Measurements from ENCODE around the gene OR4D10.
A peak's percentile ranks its signal among the peaks of the same experiment; 100 is the strongest.
"Not testable (repeated sequence)": the region's sequence is repeated elsewhere in the genome, so short reads cannot be mapped to it uniquely, and the experiment has no call there.

Gene OR4D10

DNA sequence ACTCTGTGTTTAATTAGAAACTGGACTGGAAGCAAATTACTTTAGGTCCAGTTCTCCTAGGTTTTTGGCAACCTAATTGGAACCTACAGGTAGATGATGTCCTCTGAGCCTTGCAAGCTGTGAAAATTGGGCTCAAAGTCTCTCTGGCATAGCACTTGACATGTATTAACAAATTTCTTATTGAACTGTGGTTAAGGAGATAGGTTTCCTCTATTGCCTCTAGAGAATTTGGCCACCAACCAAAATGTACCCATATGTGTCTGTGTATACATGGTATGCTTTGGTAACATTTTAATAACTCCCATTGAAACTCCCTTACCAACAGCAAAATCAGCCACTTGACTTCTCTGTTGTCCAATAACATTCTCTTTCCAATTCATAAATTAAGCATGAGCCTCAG is at the start of gene OR4D10:
OR4D10 (plus strand) TSS at position 301 of the 400 bp plus-strand sequence. CDS start 4,115 bp downstream, outside the sequence.
- DNase-seq = no peak

DNA sequence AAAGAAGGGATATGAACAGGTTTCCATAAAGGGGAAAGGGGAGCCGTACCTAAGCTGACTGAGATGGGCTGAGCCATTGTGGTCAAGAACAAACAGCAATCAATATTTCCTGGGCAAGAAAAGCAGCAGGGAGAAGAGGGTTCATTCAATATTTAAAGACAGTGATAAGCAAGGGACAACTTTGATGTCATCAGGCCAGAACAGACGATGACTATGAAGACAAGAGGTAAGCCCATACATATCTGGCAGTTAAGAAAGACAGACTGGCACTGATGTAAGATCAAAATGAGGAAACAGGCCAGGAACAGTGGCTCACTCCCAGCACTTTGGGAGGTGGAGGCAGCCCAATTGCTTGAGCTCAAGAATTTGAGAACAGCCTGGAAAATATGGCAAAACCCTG is 49.3 kb upstream of the OR4D10 start:
- no peak for DNase-seq

DNA sequence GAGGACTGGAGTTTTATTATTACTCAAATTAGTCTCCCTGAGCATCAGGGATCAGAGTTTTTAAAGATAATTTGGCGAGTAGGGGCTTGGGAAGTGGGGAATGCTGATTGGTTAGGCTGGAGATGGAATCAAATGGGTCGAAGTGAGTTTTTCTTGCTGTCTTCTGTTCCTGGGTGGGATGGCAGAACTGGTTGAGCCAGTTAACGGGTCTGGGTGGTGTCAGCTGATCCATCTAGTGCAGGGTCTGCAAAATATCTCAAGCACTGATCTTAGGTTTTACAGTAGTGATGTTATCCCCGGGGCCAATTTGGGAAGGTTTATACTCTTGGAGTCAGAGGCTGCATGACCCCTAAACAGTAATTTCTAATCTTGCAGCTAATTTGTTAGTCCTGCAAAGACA is 48.0 kb upstream of the OR4D10 start:
- DNase-seq = no peak

DNA sequence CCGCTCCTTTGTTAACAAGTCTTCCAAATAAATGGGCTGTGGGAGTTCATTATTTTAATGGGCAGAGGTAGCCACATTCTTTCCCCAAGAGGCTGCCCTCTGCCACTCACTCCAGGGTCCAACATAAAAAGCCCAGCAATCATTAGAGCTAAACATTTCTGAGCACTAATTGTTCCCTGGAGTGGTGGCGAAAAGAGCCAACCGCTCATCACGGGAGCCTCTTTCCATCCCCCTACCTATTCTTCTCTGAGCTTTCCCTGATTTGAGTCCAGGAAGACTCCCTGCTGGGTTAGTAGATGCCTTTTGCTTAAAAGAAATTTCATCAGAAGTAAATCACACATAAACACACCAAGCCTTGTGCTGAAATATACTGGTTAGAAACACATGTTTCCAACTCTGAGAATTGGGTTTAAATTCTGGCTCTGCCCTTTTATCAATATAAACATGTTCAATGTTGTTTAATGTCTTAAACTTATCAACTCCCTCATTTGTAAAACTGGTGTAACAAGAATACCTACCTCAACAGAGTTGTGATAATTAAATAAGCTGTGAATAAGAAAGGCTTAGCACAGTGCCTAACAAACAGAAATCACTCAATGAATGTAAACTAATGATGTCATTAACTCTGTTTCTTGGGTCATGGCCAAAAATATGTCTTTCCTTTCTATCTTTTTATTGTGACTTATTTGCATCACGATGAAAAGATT is 46.6 kb upstream of the OR4D10 start, which contains the start of gene OR5A2:
OR5A2 (minus strand) TSS at position 53 of the 707 bp plus-strand sequence. CDS start 3,460 bp downstream, outside the sequence.
- DNase-seq = no peak

DNA sequence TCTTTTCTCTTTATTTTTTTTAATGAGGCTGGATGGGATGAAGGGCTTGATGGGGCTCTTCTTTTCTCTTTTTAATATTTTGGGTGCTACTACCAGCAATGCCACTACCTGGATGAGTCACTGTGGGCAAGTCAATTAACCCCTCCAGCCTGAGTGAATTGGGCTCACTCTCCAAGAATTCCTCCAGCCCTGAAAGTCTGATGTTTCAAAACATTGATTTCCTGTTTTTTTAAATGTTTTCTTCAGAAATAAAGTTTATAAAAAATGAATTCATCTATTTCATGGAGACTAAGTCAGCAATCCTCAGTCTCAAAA is 46.1 kb upstream of the OR4D10 start:
- no peak for DNase-seq

DNA sequence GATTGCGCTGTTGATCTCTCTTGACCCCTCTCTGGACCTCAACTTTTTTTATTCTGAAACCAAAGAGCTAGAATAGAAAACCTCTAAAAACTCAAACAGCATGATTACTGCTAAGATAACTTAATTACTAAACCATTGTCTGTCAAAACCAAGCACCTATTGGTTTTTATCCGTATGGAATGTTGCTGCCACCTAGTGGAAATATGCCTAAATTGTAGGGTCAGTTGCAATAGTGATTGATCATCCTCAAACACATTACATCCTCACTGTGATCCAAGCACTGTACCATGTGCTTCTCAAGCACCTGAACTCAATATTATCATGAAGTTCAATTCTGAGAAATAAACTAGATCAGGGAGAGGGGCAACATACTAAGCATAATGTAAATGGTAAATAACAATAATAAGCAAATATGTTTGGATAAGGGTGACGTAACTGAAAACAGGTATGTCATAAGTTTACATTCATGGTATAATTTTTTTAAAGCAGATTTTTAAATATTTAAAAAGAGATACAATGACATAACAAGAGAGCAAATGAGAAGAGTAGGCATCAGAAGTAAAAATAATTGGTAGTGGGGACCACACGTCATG is 43.1 kb upstream of the OR4D10 start:
- peak in 2 of 6 experiments; percentile 54 for DNase-seq

DNA sequence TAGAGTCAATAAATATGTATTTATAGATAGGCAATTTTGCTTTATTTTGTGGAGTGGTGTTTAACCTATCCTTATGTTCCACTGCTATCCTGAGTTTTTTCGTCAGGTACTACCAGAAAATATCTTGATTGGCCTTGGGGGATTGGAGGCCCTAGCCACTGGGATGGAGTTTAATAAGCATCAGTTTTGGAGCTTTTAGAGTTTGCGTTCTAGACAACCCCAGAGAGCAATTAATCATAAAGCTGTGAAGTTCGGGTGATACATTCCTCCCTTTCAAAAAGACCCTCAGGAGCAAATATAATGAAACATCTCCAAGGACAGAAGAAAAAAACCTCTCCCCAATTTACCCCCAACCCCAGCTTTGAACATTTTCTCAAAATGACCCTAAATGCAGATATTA is 36.9 kb upstream of the OR4D10 start, which contains the start of gene OR5A1:
OR5A1 (plus strand) TSS at position 301 of the 400 bp plus-strand sequence. CDS start 6,700 bp downstream, outside the sequence.
- no peak for DNase-seq

DNA sequence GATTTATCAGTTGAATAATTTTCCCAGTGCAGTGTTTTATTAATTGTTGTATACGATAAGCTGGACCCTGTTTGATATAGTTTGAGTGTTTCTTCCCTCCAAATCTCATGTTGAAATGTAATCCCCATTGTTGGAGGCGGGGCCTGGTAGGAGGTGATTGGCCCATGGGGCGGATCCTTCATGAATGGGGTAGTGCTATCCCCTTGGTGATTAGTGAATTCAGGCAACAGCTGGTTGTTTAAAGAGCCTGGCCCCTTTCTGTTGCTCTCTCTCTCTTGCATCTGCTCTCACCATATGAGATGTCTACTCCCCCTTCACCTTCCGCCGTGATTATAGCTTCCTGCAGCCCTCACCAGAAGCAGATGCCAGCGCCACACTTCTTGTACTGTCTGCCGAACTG is 35.3 kb upstream of the OR4D10 start:
- DNase-seq = no peak

DNA sequence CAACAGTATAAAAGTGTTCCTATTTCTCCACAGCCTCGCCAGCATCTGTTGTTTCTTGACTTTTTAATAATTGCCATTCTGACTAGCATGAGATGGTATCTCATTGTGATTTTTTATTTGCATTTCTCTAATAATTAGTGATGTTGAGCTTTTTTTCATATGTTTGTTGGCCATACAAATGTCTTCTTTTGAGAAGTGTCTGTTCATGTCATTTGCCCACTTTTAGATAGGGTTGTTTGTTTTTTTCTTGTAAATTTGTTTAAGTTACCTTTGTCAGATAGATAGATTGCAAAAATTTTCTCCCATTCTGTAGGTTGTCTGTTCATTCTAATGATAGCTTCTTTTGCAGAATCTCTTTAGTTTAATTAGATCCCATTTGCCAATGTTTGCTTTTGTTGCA is 27.5 kb upstream of the OR4D10 start:
- not testable (repeated sequence) for DNase-seq

DNA sequence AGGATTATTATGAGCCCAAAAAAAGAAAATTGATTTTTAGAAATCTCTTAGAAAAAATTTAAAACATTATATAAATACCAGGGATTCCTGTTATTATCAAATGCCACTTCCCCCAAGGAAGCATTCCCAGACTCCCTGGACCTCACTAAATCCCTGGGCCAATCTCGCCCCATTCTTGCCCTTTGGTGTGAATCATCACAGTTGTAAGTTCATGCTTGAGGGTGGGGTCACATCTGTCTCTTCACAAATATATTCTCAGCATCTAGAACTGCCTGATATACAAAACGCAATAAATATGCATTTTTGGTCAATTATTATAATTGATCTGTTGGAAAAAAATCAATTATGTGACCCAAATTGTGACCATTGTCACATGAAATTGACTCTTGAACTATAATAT is 24.6 kb upstream of the OR4D10 start:
- DNase-seq = no peak

DNA sequence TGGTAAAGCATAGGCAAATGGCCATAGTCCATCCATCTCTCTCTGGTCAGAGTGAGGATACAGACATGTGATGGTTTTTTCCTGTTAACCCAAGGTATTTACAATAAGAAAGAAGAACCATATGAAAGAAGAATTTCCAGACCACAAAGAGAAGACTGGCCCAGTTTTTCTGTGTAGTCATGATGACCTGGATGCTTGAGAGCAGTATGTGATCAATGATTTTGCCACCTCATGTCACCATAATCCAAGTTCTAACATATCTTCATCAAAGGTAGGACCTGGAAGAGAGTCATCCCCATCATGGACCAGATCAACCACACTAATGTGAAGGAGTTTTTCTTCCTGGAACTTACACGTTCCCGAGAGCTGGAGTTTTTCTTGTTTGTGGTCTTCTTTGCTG is 16.5 kb upstream of the OR4D10 start, which contains the start of gene OR4D6:
OR4D6 (plus strand) TSS at position 301 of the 400 bp plus-strand sequence; CDS start at position 301, 0 bp downstream.
- no peak for DNase-seq

DNA sequence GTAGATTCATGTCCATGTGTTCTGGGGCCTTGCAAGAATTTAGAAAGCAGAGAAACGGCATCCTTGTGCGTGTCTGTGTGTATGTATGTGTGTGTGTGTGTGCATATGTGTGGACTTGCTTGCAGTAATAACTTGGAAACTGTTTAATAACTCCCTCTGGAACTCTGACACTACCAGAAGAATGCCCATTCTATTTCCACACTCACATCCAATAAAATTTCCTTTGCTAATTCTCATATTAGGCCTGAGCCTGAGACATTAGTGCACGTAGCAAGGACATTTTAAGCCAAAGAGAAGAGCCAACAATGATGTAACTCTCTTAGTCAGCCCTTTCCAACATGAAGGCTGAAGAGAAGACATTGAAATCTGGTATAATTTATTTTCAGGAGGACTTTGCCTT is 13.2 kb upstream of the OR4D10 start:
- no peak for DNase-seq

DNA sequence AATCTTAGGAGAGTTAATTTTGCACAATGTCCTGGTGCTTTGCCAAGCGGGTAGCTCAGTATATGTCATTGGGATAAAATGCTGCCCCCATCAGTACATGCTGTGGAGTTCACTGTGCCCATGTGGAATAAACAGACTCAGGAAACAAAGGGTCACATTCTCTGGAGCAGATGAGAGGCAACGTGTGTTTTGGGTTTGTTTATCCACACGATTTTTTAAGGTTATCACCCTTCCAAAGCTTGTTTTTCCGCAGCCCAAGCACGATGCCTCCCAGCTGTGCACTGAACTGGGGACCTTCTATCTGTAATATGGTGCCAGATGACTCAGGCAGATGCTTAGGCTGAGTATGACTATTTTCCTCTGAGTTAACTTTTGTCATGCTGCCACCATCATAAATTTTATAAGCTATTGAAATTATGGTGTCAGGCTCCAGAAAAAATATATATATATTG is 9.9 kb upstream of the OR4D10 start:
- no peak for DNase-seq

DNA sequence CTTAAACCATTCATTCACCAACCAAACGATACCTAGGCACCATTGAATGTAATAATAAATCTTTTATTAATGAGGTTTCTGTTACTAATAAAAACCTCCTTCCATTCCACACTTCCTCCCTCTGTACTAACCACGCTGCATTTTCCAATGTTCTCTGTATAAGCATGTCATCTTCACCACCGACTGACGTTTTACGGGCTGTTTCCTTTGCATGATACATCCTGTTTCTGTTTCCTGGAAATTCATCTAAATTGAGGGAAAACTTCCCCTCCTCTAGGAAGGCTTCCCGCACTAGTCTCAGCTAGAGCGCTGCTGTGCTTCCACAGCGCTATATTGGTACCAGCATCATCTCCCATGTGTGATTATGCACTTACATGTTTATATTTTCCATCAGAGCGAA is 2.1 kb downstream of the OR4D10 start:
- no peak for DNase-seq

DNA sequence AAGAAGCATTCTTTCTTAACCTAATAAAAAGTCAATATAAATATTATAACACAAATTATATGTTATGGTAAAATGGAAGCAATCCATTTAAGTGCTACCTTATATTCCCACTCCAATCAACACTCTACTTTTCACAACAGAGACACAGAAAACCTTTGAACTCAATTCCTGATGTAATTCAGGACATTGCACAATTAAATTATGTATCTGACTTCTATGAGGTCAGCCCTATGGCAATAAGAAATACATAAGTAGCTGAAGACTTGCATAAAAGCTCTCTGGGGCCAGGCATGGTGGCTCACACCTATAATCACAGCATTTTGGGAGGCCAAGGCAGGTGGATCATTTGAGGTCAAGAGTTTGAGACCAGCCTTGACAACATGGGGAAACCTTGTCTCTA is 6.8 kb downstream of the OR4D10 start:
- no peak for DNase-seq

DNA sequence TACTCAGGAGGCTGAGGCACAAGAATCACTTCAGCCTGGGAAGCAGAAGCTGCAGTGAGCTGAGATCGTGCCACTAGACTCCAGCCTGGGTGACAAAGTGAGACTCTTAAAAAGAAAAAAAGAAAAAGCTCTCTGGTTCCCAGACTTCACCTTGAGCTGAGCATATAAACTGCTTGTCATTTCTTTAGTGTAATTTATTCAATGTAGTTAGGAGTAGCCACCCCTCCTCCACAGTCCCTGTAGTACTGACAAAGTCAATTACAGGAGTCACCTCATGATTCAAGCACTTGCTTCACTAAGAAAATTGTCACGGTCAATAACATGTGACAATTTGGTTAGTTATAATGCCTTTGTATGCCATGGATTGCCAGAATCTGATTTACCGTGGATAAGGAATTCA is 7.2 kb downstream of the OR4D10 start:
- DNase-seq = no peak

DNA sequence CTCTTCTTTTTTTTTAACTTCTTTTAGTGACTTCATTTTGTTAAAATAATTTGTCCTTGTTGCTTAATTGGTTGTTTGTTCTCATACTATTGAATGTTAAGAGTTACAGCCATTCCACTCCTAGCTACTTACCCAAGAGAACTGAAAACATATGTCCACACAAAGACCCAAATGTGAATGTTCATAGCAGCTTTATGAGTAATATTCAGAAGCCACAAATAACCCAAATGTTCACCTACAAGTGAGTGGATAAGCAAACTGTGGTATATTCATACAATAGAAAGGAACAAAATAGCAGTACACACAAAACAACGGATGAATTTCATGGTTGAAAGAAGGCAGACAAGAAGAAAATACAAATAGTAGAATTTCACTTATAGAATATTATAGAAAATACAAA is 28.8 kb downstream of the OR4D10 start:
- no peak for DNase-seq

DNA sequence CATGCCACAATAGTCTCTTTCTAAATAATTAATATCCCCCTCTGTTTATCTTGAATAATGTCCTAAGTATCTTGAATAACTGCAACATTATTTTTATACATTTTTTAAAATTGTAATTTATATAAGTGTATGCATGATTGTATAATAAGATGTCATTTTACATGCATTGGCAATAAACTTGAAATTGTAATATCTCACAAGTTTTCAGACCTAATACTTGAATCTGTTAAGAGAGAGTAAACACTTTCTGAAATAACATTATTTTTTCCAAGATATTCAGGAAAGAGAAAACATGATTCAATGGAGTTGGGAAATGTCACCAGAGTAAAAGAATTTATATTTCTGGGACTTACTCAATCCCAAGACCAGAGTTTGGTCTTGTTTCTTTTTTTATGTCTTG is 30.2 kb downstream of the OR4D10 start, which contains the start of gene OR4D11:
OR4D11 (plus strand) TSS at position 301 of the 400 bp plus-strand sequence; CDS start at position 301, 0 bp downstream.
- DNase-seq = no peak

DNA sequence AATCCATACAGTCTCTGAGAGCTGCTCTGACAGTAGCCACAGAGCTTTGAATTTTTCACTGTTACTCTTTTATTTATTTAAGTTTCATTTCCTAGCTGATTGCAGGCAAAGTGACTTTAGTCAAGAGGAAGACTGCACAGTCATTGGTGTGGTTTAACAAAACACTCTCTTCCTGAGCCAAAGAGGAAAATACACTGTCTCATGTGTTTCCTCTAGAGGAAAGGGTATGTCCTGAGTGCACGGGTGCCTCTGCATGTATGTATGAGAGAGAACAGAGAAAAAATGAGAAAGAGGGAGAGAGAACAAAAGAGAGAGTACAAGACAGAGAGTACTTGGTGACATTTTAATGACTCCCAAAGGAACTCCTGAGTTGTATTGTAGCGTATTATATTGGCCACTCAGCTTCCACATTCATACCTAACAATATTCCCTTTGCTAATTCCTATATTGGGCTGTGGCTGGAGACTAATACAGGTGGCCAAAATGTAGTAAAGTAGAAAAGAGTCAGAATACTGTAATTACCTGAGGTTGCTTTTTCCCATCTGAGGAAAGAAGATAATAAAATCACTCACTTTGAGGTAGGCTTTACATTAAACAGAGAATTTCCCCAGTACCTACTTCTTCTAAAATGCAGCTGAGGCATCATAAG is 38.0 kb downstream of the OR4D10 start, which contains the start of gene OR4D9:
OR4D9 (plus strand) TSS at position 599 of the 649 bp plus-strand sequence. CDS start 3,374 bp downstream, outside the sequence.
- DNase-seq = peak in 2 of 6 experiments; percentile 19 to 21

DNA sequence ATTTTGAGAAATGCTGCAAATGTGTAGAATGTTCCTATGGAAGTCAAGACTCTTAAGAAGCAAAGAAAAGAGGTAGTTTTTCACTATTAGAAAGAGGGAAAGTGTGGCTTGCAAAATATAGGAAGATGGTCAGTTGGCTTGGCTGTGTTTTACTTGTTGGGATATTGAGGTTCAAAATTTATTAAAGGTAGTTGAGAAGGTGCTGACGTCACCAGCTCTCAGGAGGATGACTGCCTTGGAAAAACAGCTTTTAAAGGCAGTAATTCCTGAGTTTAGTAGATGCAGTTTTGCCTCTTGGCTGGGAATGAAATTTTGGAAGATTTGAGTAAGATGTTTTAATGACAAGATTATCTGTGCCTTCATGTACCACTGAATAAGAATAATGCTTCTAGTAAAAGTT is 38.6 kb downstream of the OR4D10 start:
- no peak for DNase-seq

DNA sequence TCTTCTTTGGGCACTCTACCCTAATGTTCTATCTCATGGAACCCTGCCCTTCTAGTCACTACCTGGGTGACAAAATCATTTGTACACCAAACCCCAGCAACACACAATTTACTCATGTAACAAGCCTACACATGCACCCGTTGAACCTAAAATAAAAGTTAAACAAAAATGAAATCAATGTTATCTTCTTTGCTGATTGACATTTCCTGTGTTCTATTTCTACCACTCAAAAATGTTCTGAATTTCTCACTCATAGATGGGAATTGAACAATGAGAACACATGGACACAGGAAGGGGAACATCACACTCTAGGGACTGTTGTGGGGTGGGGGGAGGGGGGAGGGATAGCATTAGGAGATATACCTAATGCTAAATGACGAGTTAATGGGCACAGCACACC is 47.0 kb downstream of the OR4D10 start:
- not testable (repeated sequence) for DNase-seq

DNA sequence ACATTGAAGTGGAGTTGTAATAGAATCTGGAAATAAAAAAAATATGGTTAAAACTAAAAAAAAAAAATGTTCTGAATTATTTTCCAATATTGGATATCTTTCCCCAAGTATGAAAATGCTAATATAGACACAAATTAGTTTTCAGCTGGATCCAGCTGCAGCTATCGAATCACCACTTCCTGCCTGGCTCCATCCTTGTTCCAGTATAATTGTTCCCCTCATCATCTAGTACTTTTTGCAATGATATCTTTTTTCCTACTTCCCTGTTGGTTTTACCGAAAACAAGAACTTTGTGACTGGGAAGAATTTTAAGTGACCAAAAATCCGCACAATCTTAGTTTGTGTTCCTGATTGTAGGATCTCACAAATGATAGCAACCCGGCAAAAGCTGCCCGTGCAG is 47.6 kb downstream of the OR4D10 start:
- no peak for DNase-seq

DNA sequence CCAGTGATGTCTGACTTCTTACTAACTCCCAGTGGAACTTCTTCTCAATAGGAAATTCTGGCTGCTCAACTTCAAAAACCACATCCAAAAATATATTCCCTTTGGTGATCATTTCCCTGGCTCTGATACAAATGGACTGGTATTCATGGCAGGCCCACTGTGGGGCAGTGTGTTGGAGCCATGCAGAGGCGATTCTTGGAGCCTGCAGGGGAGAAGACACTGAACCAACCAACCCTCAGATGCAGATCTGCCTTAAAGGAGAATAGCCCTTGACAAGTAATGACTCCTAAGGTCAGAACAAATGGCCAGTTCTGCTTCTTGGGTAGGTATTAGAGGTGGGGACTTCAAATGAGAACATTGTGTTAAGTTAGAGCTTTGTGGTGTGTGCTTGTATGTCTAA is 50.4 kb downstream of the OR4D10 start:
- DNase-seq = no peak

DNA sequence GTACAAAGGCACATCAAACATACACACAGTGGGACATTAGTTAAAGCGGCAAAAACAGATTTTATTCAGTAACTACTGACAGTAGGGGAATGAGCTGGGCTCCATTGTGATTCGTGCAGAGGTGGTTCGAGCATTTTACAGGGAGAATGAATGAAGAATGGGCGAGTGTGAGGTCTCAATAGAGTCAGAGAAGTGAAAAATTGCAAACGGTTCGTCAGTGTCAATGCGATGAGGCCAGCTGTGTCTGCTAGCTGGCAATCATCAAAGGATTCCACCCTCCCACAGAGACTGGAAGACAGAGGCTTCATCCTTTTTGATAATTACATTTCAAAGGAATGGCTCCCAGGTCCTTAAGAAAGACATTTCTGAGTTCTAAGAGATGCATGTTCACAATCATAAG is 55.6 kb downstream of the OR4D10 start:
- DNase-seq = no peak
